HG02870 (cell line): ENCODE measurements around the gene GNA12.
A peak's percentile ranks its signal among the peaks of the same experiment; 100 is the strongest.
"Not testable (repeated sequence)": the region's sequence is repeated elsewhere in the genome, so short reads cannot be mapped to it uniquely, and the experiment has no call there.

Experiments used
- ATAC-seq: cut with Tn5 transposase; IDR thresholded peaks from one replicate; pipeline ENCODE4 v1.9.1; 2021; ENCODE audit warnings: mild to moderate bottlenecking, moderate library complexity; ENCODE audit not compliant: unreplicated experiment

Gene GNA12

DNA sequence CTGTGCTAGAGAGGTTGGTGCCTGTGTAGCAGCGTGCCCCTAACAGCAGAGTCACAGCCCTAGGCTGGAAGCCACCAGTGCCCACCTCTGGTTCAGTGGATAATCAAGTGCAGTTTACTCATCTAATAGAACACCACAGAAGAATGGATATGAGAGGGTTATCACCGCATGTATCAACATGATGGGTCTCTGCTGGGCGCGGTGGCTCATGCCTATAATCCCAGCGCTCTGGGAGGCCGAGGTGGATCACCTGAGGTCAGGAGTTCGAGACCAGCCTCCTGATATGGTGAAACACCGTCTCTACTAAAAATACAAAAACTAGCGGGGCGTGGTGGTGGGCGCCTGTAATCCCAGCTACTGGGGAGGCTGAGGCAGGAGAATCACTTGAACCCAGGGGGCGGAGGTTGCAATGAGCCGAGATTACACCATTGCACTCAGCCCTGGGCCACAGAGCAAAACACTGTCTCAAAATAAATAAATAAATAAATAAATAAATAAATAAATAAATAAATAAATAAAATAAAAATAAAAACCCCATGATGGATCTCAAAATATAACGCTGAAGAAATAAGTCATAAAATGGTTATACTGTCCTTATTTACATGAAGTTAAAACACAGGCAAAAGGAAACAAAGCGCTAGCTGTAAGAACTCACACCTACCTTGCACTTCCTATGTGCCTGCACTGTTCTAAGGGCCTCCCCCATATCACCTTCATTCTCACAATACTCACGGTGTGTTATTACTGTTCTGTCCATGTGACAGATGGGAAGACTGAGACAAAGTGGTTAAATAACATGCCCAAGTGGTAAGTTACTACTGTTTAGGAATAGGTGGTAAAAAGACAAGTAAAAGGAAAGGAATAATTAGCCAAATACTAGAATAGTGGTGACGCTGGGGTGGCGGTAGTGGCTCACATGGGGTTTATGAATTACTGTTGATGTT lies 85.2 kb downstream of the GNA12 start:
- no peak for ATAC-seq

DNA sequence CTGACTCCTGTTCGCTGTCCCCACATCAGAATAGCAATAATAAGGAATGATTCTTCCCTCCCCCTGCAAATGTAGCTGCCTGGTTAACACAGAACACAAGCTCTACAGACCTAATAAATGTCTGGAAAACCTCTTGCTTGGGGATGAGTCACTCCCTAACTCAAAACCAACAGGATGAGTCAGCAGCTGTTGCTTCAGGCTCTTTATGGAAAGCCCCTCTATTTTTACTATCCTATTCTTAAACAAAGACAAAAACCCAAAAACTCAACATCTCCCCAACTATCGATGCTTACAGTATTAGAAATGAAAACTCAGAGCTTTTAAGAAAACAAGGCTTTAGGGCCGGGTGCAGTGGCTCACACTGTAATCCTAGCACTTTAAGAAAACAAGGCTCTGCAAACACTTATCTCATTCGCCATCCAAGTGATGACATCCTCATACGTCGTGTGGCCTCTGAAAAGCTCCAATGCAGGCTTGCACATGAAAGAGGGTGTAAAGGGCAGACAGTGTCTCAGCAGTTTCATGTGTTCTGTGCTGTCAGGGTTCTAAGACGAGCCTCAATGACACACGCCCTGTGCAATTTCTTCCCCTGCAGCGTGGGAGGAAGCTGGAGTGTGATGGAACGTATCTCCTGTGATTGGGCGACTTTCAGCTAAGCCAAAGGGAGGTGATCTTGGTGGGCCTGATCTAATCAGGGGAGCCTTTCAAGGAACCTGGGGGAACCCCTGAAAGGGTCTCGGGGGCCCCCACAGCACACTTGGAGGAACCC lies 86.0 kb downstream of the GNA12 start:
- ATAC-seq, result peak; percentile 73

GRCh38 chr7:2757361-2757903 lies 86.7 kb downstream of the GNA12 start:
- peak; percentile 1 for ATAC-seq

DNA sequence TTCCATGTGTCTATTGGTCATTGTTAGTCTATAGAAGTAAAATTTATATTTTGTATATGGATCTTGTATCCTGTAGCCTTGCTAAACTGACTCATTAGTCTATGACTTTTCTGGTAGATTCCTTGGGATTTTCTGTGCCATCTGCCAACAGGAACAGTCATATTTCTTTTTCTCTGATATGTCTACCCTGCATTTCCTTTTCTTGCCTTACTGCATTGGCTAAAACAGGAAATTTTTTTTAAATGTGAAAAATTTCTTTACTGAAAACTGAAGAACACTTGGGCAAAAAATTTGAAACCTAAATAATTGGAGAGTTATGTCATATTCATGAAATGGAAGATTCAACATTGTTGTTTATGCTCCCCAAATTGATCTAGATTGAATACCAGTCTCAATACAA lies 88.6 kb downstream of the GNA12 start:
- ATAC-seq, result no peak

DNA sequence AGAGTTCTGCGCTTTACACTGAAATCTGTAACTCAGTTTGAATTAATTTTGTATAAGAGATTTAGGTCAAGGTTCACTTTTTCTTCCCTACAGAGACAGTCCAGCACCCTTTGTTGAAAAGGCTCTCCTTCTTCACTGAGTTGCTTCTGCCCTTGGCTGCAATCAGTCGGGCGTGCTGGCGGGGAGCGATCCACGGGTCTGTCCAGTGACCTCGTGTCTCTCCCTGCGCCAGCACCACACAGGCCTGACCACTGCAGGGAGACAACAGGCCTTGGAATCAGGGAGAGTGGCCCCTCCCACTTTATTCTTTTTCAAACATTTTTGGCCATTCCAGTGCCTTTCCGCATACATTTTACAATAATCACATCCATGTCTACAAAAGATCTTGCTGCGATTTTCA lies 89.2 kb downstream of the GNA12 start:
- no peak for ATAC-seq

DNA sequence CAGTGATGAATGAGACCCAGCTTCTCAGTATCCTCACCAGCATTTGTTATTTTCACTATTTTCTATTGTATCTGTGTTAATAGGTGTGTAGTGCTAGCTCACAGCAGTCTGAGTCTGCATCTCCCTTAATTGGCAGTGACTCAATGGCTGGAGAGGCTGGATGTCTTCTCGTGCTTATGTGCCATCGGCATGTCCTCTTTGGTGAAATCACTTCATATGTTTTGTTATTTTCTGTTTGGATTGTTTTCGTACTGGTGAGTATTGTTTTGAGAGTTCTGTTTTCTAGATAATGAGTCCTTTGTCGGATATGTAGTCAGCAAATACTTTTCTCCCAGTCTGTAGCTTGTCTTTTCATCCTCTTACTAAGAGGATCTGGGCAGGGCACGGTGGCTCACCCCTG lies 90.0 kb downstream of the GNA12 start:
- ATAC-seq, result no peak

DNA sequence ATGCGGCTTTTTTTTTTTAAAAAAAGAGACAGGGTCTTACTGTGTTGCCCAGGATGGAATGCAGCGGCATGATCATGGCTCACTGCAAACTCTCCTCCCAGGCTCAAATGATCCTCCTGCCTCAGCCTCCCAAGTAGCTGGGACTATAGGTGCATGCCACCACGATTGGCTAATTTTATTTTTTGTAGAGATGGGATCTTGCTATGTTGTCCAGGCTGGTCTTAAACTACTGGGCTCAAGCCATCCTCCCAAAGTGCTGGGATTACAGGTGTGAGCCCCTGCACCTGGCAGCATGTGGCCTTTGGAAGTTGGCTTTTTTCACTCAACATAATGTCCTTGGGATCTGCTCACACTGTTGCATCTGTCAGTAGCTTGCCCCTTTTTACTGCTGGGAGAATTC lies 91.0 kb downstream of the GNA12 start:
- no peak for ATAC-seq

DNA sequence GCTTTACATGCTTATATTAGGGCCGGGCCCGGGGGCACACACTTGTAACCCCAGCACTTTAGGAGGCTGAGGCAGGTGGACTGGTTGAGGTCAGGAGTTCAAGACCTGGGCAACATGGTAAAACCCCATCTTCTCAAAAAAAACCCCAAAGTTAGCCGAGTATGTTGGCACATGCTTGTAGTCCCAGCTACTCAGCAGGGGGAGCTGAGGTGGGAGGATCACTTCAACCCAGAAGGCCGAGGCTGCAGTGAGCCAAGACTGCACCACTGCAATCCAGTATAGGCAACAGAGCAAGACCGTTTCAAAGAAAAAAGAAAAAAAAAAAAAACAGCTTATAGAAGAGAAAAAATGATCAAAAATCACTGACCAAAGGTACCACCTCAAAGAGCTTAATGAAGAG lies 93.0 kb downstream of the GNA12 start:
- no peak for ATAC-seq

DNA sequence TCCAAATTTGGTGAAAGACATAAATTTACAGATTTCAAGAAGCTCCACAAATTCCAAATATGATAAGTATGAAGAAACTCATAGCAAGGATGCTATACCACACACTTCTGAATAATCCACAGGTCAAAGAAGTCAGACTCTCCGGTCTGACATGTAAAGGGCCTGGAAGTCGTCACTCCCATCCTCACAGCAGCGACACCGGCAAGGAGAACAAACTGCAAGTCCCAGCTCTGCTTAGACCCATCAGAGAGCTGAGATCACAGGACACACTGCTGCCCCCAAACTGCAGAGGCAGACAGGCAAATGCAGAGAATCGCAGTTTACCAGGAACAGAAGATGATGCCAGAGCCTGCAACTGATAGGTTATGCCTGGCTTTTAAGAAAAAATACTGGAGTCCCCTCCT lies 94.1 kb downstream of the GNA12 start:
- no peak for ATAC-seq

DNA sequence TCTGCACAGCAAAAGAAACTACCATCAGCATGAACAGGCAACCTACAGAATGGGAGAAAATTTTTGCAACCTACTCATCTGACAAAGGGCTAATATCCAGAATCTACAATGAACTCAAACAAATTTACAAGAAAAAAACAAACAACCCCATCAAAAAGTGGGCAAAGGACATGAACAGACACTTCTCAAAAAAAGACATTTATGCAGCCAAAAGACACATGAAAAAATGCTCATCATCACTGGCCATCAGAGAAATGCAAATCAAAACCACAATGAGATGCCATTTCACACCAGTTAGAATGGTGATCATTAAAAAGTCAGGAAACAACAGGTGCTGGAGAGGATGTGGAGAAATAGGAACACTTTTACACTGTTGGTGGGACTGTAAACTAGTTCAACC lies 95.4 kb downstream of the GNA12 start:
- not testable (repeated sequence) for ATAC-seq

DNA sequence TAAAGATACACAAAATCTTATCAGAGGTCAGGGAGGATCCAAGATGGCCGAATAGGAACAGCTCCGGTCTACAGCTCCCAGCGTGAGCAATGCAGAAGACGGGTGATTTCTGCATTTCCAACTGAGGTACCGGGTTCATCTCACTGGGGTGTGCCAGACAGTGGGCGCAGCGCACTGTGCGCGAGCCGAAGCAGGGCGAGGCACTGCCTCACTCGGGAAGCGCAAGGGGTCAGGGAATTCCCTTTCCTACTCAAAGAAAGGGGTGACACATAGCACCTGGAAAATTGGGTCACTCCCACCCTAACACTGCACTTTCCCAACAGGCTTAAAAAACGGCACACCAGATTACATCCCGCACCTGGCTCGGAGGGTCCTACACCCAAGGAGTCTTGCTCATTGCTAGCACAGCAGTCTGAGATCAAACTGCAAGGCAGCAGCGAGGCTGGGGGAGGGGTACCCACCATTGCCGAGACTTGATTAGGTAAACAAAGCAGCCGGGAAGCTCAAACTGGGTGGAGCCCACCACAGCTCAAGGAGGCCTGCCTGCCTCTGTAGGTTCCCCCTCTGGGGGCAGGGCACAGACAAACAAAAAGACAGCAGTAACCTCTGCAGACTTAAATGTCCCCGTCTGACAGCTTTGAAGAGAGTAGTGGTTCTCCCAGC lies 100.5 kb downstream of the GNA12 start:
- ATAC-seq, result not testable (repeated sequence)

- no peak for ATAC-seq
These were observed 105.2 kb downstream of the GNA12 start for GRCh38 chr7:2738766-2739549.

DNA sequence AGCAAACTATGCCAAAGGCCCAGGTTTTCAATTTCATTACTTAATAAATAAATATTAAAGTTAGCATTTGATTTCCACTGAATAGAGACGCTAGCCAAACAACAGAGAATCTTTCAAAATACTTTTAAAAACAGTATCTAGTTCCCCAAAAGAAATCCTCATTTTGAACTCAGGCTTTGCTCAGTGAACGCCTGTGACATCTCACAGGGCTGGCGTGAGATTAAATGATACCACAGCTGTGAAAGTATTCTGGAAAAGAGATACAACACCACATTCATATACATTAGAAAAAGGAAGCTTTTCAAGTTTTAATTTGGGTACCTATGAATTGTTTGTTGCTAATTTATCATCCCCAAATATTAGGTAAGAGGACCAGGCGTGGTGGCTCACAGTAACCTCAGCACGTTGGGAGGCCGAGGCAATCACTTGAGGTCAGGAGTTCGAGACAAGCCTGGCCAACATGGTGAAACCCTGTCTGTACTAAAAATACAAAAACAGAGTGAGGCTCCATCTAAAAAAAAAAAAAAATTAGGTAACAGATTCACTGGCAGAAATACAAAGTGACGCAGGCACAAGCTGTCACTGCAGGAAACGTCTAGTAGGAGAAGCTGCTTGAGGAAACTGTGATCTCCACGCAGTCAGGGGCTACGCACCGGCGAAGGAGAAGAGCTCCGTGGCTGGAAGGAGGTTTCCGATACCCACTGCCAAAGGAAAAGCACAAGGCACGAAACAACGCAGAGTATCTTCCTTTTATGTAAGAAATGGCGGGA lies 106.2 kb downstream of the GNA12 start:
- ATAC-seq, result no peak

DNA sequence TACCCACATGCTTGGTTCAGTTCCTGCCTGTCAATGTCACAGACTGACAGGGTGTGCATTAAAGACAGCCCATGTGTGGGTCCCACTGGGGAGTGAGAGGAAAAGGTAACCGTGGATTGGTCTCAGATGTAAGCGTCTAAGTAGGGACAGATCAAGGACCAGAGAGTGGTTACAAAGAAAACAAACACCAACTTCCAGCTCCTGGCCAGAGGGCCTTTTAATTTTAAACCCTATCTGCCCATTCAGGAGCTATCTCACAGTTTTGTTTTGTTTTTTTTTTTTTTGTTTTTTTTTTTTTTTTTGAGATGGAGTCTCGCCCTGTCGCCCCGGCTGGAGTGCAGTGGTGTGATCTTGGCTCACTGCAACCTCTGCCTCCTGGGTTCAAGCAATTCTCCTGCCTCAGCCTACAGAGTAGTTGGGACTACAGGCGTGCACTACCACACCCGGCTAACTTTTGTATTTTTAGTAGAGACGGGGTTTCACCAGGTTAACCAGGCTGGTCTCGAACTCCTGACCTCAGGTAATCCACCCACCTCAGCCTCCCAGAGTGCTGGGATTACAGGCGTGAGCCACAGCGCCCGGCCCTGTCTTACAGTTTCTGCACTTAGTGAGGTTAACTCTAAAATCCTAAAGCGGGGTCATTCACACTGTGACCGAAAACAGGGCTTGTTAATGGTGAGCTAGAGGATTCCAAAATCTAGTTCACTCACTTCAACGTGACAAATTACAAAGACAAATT lies 106.9 kb downstream of the GNA12 start:
- ATAC-seq, result not testable (repeated sequence)

DNA sequence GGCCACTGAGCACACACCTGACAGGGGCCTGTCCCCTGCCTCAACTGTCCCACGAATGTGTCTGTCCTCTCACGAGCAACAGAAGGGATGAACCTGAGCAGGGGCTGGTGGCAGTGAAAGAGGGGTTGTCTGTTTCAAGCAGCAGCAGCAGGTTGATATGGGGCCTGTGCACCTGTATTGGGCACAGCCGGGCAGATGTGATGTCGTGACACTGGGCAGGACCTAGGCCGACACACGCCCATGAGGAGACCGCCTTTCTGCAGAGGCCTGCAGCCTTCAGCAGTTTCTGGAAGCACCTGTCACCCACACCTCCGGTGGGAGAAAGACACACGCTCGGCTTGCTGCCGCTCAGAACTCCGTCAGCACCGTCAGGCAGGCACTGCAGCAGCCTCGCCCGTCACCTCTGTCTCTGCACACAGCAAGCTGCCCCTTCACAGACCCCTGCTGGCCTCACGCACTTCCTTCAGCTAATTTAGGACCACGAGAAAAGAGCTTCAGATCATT lies 107.6 kb downstream of the GNA12 start:
- no peak for ATAC-seq

DNA sequence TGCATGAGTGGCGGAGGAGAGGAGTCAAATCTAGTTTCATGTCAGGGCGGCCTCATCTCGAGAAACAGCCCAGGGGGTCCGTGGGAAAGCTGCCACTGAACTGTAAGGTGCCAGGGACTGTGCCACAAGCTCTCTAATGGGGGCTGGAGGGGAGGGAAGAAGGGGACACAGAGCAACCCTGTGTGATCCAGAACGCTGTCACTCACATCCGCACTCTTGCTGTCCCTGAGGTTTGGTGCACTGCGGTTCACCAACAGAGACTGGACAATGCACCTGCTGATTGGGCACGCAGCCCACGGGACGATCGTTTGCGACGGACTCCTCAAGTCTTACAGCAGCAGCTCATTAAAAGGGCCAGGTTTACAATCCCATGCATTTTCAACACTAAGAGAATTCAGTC lies 108.4 kb downstream of the GNA12 start:
- no peak for ATAC-seq

GRCh38 chr7:2734751-2735571 lies 109.1 kb downstream of the GNA12 start:
- no peak for ATAC-seq
